ENCODE results near the gene MMS19.

The MMS19 gene

DNA sequence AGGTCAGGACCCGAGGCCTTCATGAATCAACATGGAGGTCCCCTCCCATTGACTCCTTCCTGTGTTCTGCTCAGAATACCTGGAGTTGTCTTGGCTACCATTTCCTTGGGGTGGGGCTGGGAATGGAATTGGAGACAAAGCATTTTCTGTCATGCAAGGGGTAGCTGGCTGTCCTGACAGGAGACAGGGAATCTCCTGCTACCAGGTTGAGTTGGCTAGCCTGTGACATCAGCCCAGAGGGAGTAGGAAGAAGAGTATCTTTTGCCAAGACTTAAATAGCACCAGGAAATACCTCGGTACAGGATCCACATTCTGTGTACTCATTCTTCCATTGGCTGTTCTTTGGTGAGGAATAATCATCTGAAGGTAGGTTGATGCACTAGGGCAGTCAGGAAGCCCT is 47.4 kb downstream of the MMS19 start:
- Histone ChIP-seq H3K9me3 (ENCODE audit: control insufficient read depth, low read length) (no peaks in the 10 kb centered on the region), H3K4me3 (ENCODE audit: insufficient read depth, low read depth, low read length) (no peak overlapping the region), H3K36me3 (ENCODE audit: control insufficient read depth, insufficient read depth, low read length) (peaks cover 31% of the 10 kb centered on the region), H3K27me3 (ENCODE audit: control insufficient read depth, insufficient read depth, low read length, poor library complexity, severe bottlenecking) (no peaks in the 10 kb centered on the region), H3K27ac (ENCODE audit: insufficient read depth, low read depth, low read length, poor library complexity, severe bottlenecking) (no peak overlapping the region), H3K4me1 (ENCODE audit: control insufficient read depth, insufficient read depth, low read length) (peaks cover 7% of the 10 kb centered on the region)
- 94 to 95% methylated on average over 2 of the region's 2 CpGs for WGBS, 2 experiments

GRCh38 chr10:97445722-97446639 is 52.2 kb downstream of the MMS19 start, which contains the start of the genes EXOSC1 and ZDHHC16:
Gene EXOSC1, minus strand, starts transcription at chr10:97446006. Its CDS starts 21 bp downstream, at chr10:97445985.
Gene ZDHHC16, plus strand, starts transcription at chr10:97446175. Its CDS starts 5,501 bp downstream, at chr10:97451676.
- H3K27me3 ChIP-seq (ENCODE audit: control insufficient read depth, insufficient read depth, low read length, poor library complexity, severe bottlenecking): no peaks in the 10 kb centered on the region
- WGBS, 2 experiments: 0% methylated on average over 66 of the region's 66 CpGs
- H3K9me3 ChIP-seq (ENCODE audit: control insufficient read depth, low read length): no peaks in the 10 kb centered on the region
- peaks cover 11% of the 10 kb centered on the region for H3K4me1 ChIP-seq (ENCODE audit: control insufficient read depth, insufficient read depth, low read length)
- peak within 1 kb of the TSS; percentile 94 for H3K4me3 ChIP-seq (ENCODE audit: insufficient read depth, low read depth, low read length)
- peak within 1 kb of the TSS; percentile 46 for H3K27ac ChIP-seq (ENCODE audit: insufficient read depth, low read depth, low read length, poor library complexity, severe bottlenecking)
- H3K36me3 ChIP-seq (ENCODE audit: control insufficient read depth, insufficient read depth, low read length): peaks cover 3% of the 10 kb centered on the region

GRCh38 chr10:97445357-97445721 is 52.9 kb downstream of the MMS19 start:
- Histone ChIP-seq H3K36me3 (ENCODE audit: control insufficient read depth, insufficient read depth, low read length) (no peaks in the 10 kb centered on the region), H3K27ac (ENCODE audit: insufficient read depth, low read depth, low read length, poor library complexity, severe bottlenecking) (no peak overlapping the region), H3K4me3 (ENCODE audit: insufficient read depth, low read depth, low read length) (peak overlapping the region; percentile 94), H3K9me3 (ENCODE audit: control insufficient read depth, low read length) (no peaks in the 10 kb centered on the region), H3K4me1 (ENCODE audit: control insufficient read depth, insufficient read depth, low read length) (peaks cover 11% of the 10 kb centered on the region), H3K27me3 (ENCODE audit: control insufficient read depth, insufficient read depth, low read length, poor library complexity, severe bottlenecking) (no peaks in the 10 kb centered on the region)
- 5 to 6% methylated on average over 13 of the region's 13 CpGs for WGBS, 2 experiments

- peaks cover 11% of the 10 kb centered on the region for H3K4me1 ChIP-seq (ENCODE audit: control insufficient read depth, insufficient read depth, low read length)
- 95% methylated on average over 1 of the region's 1 CpG for whole genome bisulfite sequencing, 2 experiments
- H3K4me3 ChIP-seq (ENCODE audit: insufficient read depth, low read depth, low read length): no peak overlapping the region
- no peaks in the 10 kb centered on the region for H3K9me3 ChIP-seq (ENCODE audit: control insufficient read depth, low read length)
- H3K36me3 ChIP-seq (ENCODE audit: control insufficient read depth, insufficient read depth, low read length): no peaks in the 10 kb centered on the region
- no peak overlapping the region for H3K27ac ChIP-seq (ENCODE audit: insufficient read depth, low read depth, low read length, poor library complexity, severe bottlenecking)
- H3K27me3 ChIP-seq (ENCODE audit: control insufficient read depth, insufficient read depth, low read length, poor library complexity, severe bottlenecking): no peaks in the 10 kb centered on the region
Measured at GRCh38 chr10:97444212-97444611, 54.0 kb downstream of the MMS19 start.

- no peak overlapping the region for H3K4me3 ChIP-seq (ENCODE audit: insufficient read depth, low read depth, low read length)
- no peaks in the 10 kb centered on the region for H3K27me3 ChIP-seq (ENCODE audit: control insufficient read depth, insufficient read depth, low read length, poor library complexity, severe bottlenecking)
- peaks cover 9% of the 10 kb centered on the region for H3K4me1 ChIP-seq (ENCODE audit: control insufficient read depth, insufficient read depth, low read length)
- H3K36me3 ChIP-seq (ENCODE audit: control insufficient read depth, insufficient read depth, low read length): peaks cover 10% of the 10 kb centered on the region
- 85 to 88% methylated on average over 1 of the region's 1 CpG for WGBS, 2 experiments
- no peaks in the 10 kb centered on the region for H3K9me3 ChIP-seq (ENCODE audit: control insufficient read depth, low read length)
- H3K27ac ChIP-seq (ENCODE audit: insufficient read depth, low read depth, low read length, poor library complexity, severe bottlenecking): no peak overlapping the region
Measured at GRCh38 chr10:97442277-97442676, 55.9 kb downstream of the MMS19 start.

- Histone ChIP-seq H3K9me3 (ENCODE audit: control insufficient read depth, low read length) (no peaks in the 10 kb centered on the region), H3K27ac (ENCODE audit: insufficient read depth, low read depth, low read length, poor library complexity, severe bottlenecking) (no peak overlapping the region), H3K36me3 (ENCODE audit: control insufficient read depth, insufficient read depth, low read length) (peaks cover 49% of the 10 kb centered on the region), H3K27me3 (ENCODE audit: control insufficient read depth, insufficient read depth, low read length, poor library complexity, severe bottlenecking) (no peaks in the 10 kb centered on the region), H3K4me1 (ENCODE audit: control insufficient read depth, insufficient read depth, low read length) (no peaks in the 10 kb centered on the region), H3K4me3 (ENCODE audit: insufficient read depth, low read depth, low read length) (no peak overlapping the region)
- 96 to 99% methylated on average over 6 of the region's 6 CpGs for WGBS, 2 experiments
Measured at GRCh38 chr10:97435211-97435610, 63.0 kb downstream of the MMS19 start.

- H3K27me3 ChIP-seq (ENCODE audit: control insufficient read depth, insufficient read depth, low read length, poor library complexity, severe bottlenecking): no peaks in the 10 kb centered on the region
- no peaks in the 10 kb centered on the region for H3K9me3 ChIP-seq (ENCODE audit: control insufficient read depth, low read length)
- H3K36me3 ChIP-seq (ENCODE audit: control insufficient read depth, insufficient read depth, low read length): peaks cover 50% of the 10 kb centered on the region
- WGBS, 2 experiments: 92 to 99% methylated on average over 1 of the region's 1 CpG
- no peak overlapping the region for H3K4me3 ChIP-seq (ENCODE audit: insufficient read depth, low read depth, low read length)
- peak overlapping the region; percentile 33 for H3K27ac ChIP-seq (ENCODE audit: insufficient read depth, low read depth, low read length, poor library complexity, severe bottlenecking)
- H3K4me1 ChIP-seq (ENCODE audit: control insufficient read depth, insufficient read depth, low read length): no peaks in the 10 kb centered on the region
Measured at GRCh38 chr10:97434557-97434956, 63.7 kb downstream of the MMS19 start.

GRCh38 chr10:97434055-97434454 is 64.2 kb downstream of the MMS19 start:
- peak overlapping the region; percentile 33 for H3K27ac ChIP-seq (ENCODE audit: insufficient read depth, low read depth, low read length, poor library complexity, severe bottlenecking)
- no peaks in the 10 kb centered on the region for H3K4me1 ChIP-seq (ENCODE audit: control insufficient read depth, insufficient read depth, low read length)
- peaks cover 53% of the 10 kb centered on the region for H3K36me3 ChIP-seq (ENCODE audit: control insufficient read depth, insufficient read depth, low read length)
- no peaks in the 10 kb centered on the region for H3K9me3 ChIP-seq (ENCODE audit: control insufficient read depth, low read length)
- no peak overlapping the region for H3K4me3 ChIP-seq (ENCODE audit: insufficient read depth, low read depth, low read length)
- no peaks in the 10 kb centered on the region for H3K27me3 ChIP-seq (ENCODE audit: control insufficient read depth, insufficient read depth, low read length, poor library complexity, severe bottlenecking)

DNA sequence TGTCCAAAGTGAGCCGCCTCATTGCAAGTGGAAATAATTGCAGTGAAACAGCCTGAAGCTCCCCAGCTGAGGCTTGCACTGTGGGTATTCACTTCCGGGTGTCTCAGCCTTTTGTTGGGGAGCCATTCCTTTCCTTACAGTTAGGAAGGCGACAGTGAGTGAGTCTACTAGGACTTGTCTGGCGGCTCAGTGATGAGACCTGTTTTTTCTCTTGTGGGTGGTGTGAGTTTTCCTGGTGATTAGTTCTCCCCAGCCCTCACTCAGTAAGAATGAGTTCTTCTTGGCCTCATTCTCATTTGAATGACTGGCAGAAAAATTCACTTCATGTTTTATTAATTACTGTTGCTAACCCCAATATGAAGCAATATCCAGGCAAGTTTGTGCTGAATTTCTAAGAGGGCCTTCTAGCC is 69.6 kb downstream of the MMS19 start:
- Histone ChIP-seq H3K9me3 (ENCODE audit: control insufficient read depth, low read length) (no peaks in the 10 kb centered on the region), H3K27me3 (ENCODE audit: control insufficient read depth, insufficient read depth, low read length, poor library complexity, severe bottlenecking) (no peaks in the 10 kb centered on the region), H3K4me3 (ENCODE audit: insufficient read depth, low read depth, low read length) (peak overlapping the region; percentile 85), H3K4me1 (ENCODE audit: control insufficient read depth, insufficient read depth, low read length) (peaks cover 6% of the 10 kb centered on the region), H3K27ac (ENCODE audit: insufficient read depth, low read depth, low read length, poor library complexity, severe bottlenecking) (peak overlapping the region; percentile 88), H3K36me3 (ENCODE audit: control insufficient read depth, insufficient read depth, low read length) (peaks cover 27% of the 10 kb centered on the region)
- 52 to 63% methylated on average over 4 of the region's 4 CpGs for WGBS, 2 experiments

- no peaks in the 10 kb centered on the region for H3K27me3 ChIP-seq (ENCODE audit: control insufficient read depth, insufficient read depth, low read length, poor library complexity, severe bottlenecking)
- peaks cover 24% of the 10 kb centered on the region for H3K36me3 ChIP-seq (ENCODE audit: control insufficient read depth, insufficient read depth, low read length)
- no peaks in the 10 kb centered on the region for H3K9me3 ChIP-seq (ENCODE audit: control insufficient read depth, low read length)
- peak overlapping the region; percentile 85 for H3K4me3 ChIP-seq (ENCODE audit: insufficient read depth, low read depth, low read length)
- peaks cover 6% of the 10 kb centered on the region for H3K4me1 ChIP-seq (ENCODE audit: control insufficient read depth, insufficient read depth, low read length)
- peak overlapping the region; percentile 88 for H3K27ac ChIP-seq (ENCODE audit: insufficient read depth, low read depth, low read length, poor library complexity, severe bottlenecking)
- WGBS, 2 experiments: 0 to 5% methylated on average over 7 to 9 of the region's 9 CpGs
Measured at GRCh38 chr10:97427571-97428179, 70.5 kb downstream of the MMS19 start.

Measured in ectodermal cell (in vitro differentiated cells).